DND-41 (cell line): Measurements from ENCODE around the gene FBXW4.

ENCODE experiments used
- ATAC-seq: fragments of 200-7000 bp; cut with Tn5 transposase; 3 replicates; pipeline ENCODE4 v1.9.1; 2021; ENCODE audit warnings: low read depth; ENCODE audit not compliant: insufficient read depth
- DNase-seq: peaks from one replicate; pipeline ENCODE4 v3.0.0-alpha.2; 2020
- H2AFZ ChIP-seq: 2 replicates; pipeline ENCODE4 v1.6.0; 2012; ENCODE audit warnings: low read depth, low read length
- H3K27ac ChIP-seq: 2 replicates; pipeline ENCODE4 v1.5.1; 2012; ENCODE audit warnings: low read length, inconsistent platforms
- H3K27me3 ChIP-seq: fragments of 200-600 bp; sonication (generic); 2 replicates; pipeline ENCODE4 v1.6.0; 2012; ENCODE audit warnings: low read length, mild to moderate bottlenecking, inconsistent platforms; ENCODE audit not compliant: insufficient read depth, poor library complexity
- H3K36me3 ChIP-seq: 2 replicates; pipeline ENCODE4 v1.5.1; 2012; ENCODE audit warnings: low read length, inconsistent platforms; ENCODE audit not compliant: insufficient read depth
- H3K4me1 ChIP-seq: 2 replicates; pipeline ENCODE4 v1.5.1; 2012; ENCODE audit warnings: mild to moderate bottlenecking, low read length; ENCODE audit not compliant: insufficient read depth
- H3K4me2 ChIP-seq: 2 replicates; pipeline ENCODE4 v1.6.0; 2012; ENCODE audit warnings: mild to moderate bottlenecking, moderate library complexity, low read length, inconsistent platforms; ENCODE audit not compliant: insufficient read depth
- H3K4me3 ChIP-seq, 2 experiments: fragments of 200-600 bp in 1 of 2; shearing (Covaris generic) in 1 of 2; 2 replicates each; pipeline ENCODE4 v1.5.1; 2012 to 2016; ENCODE audit warnings: inconsistent platforms in 2 of 2, low read length in 2 of 2, mild to moderate bottlenecking in 2 of 2, low read depth in 1 of 2, moderate library complexity in 1 of 2
- H3K79me2 ChIP-seq: 2 replicates; pipeline ENCODE4 v1.6.0; 2012; ENCODE audit warnings: low read length, inconsistent platforms; ENCODE audit not compliant: insufficient read depth
- H3K9ac ChIP-seq: 2 replicates; pipeline ENCODE4 v1.6.0; 2012; ENCODE audit warnings: low read depth, mild to moderate bottlenecking, inconsistent platforms, low read length, moderate library complexity
- H3K9me3 ChIP-seq: 2 replicates; pipeline ENCODE4 v1.5.1; 2012; ENCODE audit warnings: low read length, moderate library complexity, mild to moderate bottlenecking, inconsistent platforms; ENCODE audit not compliant: insufficient read depth, severe bottlenecking
- H4K20me1 ChIP-seq: 2 replicates; pipeline ENCODE4 v1.6.0; 2012; ENCODE audit warnings: low read length; ENCODE audit not compliant: insufficient read depth
- EZH2 ChIP-seq: IDR thresholded peaks from 3 replicates; pipeline ENCODE4 v1.6.1; 2012; ENCODE audit warnings: borderline replicate concordance, low read depth, mild to moderate bottlenecking, moderate library complexity, low read length, inconsistent platforms; ENCODE audit not compliant: severe bottlenecking
- TF ChIP-seq, protein P1 (sequence below): IDR thresholded peaks from 2 replicates; pipeline ENCODE4 v1.5.1; 2012; ENCODE audit warnings: borderline replicate concordance, low read length, moderate library complexity, mild to moderate bottlenecking; ENCODE audit not compliant: poor library complexity, severe bottlenecking; ENCODE audit errors: extremely low read depth

The FBXW4 gene

DNA sequence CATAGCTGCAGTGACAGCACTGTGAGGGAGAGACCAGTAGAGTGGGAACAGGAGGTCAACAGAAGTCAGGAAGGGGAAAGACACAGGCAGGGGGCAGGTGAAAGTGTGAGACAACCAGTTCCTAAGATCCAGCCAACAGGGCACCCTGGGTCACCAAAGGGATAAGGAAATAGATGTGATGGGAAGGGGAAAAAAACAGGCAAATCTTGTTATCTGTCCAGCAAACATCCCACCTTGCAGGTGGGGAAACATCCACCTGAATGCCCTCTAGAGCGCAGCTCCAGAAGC lies 64.4 kb downstream of the FBXW4 start:
- H4K20me1 ChIP-seq, result no peaks in the 10 kb centered on the region
- H3K36me3 ChIP-seq, result peaks cover 28% of the 10 kb centered on the region; the same call in 1 of the 2 replicates
- no peaks in the 10 kb centered on the region for H3K27me3 ChIP-seq
- DNase-seq, result no peak
- no peak overlapping the region for H3K4me2 ChIP-seq
- H3K27ac ChIP-seq, result no peak overlapping the region
- no peak overlapping the region for H3K9ac ChIP-seq
- no peak overlapping the region for H3K4me3 ChIP-seq
- H3K9me3 ChIP-seq, result no peaks in the 10 kb centered on the region
- H2AFZ ChIP-seq, result no peak overlapping the region
- H3K4me1 ChIP-seq, result no peaks in the 10 kb centered on the region
- no peaks in the 10 kb centered on the region for H3K79me2 ChIP-seq
- ATAC-seq, result no peak
- TF ChIP-seq, protein P1, sequence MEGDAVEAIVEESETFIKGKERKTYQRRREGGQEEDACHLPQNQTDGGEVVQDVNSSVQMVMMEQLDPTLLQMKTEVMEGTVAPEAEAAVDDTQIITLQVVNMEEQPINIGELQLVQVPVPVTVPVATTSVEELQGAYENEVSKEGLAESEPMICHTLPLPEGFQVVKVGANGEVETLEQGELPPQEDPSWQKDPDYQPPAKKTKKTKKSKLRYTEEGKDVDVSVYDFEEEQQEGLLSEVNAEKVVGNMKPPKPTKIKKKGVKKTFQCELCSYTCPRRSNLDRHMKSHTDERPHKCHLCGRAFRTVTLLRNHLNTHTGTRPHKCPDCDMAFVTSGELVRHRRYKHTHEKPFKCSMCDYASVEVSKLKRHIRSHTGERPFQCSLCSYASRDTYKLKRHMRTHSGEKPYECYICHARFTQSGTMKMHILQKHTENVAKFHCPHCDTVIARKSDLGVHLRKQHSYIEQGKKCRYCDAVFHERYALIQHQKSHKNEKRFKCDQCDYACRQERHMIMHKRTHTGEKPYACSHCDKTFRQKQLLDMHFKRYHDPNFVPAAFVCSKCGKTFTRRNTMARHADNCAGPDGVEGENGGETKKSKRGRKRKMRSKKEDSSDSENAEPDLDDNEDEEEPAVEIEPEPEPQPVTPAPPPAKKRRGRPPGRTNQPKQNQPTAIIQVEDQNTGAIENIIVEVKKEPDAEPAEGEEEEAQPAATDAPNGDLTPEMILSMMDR, result no peak
- no peak for TF ChIP-seq EZH2

DNA sequence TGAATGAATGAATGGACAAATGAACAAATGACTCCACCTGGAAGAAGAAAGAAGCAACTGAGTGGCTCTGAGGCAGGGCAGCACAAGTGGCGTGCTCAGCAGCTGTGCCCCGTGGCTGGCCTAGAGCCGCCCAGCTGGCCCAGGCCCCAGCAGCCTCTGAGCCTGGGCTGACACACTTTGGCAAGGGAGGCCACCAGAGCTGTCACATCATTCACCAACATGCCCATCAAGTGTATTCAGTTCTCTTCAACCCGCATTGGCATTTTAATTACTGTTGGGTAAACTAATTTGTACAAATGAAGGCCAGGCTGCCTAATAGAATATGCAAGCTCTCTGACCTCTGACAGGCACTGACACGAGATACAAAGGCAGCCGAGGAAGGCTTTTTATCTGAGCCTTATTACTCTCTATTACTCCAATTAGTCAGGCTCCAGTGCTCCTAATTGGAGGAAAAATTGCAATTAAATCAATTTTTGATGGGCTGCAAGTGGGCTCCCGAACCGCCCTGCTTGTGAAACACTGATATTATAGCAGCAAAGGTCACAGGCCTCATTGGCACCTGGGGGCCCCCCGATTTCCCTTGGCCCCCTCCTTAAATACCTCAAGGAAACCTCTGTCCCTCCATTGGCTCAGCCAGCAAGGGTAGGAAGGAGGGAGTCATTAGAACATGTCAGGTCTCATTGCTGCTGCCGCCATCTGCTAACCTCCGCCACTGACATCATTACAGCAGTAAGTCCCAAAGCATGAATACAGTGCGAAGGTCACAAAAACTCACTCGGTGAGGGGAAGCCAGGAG lies 64.9 kb downstream of the FBXW4 start:
- Histone ChIP-seq H3K9ac (no peak overlapping the region), H2AFZ (no peak overlapping the region), H3K27ac (no peak overlapping the region), H3K4me2 (no peak overlapping the region), H4K20me1 (no peaks in the 10 kb centered on the region), H3K27me3 (no peaks in the 10 kb centered on the region), H3K36me3 (peaks cover 31% of the 10 kb centered on the region), H3K79me2 (no peaks in the 10 kb centered on the region), H3K4me3 (no peak overlapping the region), H3K4me1 (no peaks in the 10 kb centered on the region), H3K9me3 (no peaks in the 10 kb centered on the region)
- DNase-seq (no peak), ATAC-seq (no peak)
- no peak for TF ChIP-seq EZH2
- TF ChIP-seq, protein P1, result no peak

DNA sequence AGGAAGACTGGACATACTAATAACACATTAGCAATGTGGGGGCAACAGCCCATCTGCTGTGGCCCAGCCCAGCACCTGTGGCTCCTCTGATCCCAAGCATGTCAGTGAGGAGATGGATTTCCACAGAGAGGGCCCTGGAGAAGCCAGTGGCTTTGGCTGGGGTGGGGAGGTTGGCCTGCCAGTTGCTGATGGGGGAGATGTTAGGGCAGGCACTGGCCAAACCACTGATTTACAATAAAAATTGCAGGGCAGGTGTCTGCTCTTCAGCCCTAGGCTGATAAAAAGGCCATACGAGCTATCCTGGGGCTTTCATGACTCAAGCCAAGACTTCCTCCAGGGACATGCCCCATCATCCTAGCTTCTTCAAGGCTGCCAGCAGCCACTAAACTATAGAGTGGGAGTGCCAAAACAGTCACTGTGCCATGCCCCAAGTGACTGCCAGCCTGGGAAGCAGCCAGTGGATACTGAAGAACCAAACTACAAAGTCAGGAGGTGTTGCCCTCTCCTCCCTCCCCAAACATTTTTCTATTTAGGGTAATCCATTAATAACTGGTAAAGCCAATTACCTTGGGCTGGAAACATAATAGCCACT lies 69.1 kb downstream of the FBXW4 start:
- peaks cover 50% of the 10 kb centered on the region for H3K36me3 ChIP-seq
- H3K4me2 ChIP-seq, result no peak overlapping the region

GRCh38 chr10:101624526-101625102 lies 70.4 kb downstream of the FBXW4 start:
- Histone ChIP-seq H3K4me2 (no peak overlapping the region), H3K9ac (no peak overlapping the region), H3K4me1 (no peaks in the 10 kb centered on the region), H2AFZ (no peak overlapping the region), H3K27me3 (no peaks in the 10 kb centered on the region), H4K20me1 (0 out of 2 replicates have a peak, but pooled peaks cover 4% of the 10 kb centered on the region), H3K36me3 (peaks cover 51% of the 10 kb centered on the region), H3K27ac (no peak overlapping the region), H3K79me2 (no peaks in the 10 kb centered on the region), H3K4me3 (no peak overlapping the region), H3K9me3 (no peaks in the 10 kb centered on the region)
- no peak for ATAC-seq
- no peak for DNase-seq
- TF ChIP-seq, protein P1, result no peak
- TF ChIP-seq EZH2, result no peak

More for the DNA sequence above, 69.1 kb downstream of the FBXW4 start:
- H3K27me3 ChIP-seq, result no peaks in the 10 kb centered on the region
- DNase-seq, result no peak
- no peak overlapping the region for H3K9ac ChIP-seq
- no peak overlapping the region for H3K4me3 ChIP-seq
- no peak overlapping the region for H3K27ac ChIP-seq
- no peak overlapping the region for H2AFZ ChIP-seq
- H4K20me1 ChIP-seq, result no peaks in the 10 kb centered on the region
- no peaks in the 10 kb centered on the region for H3K4me1 ChIP-seq
- no peak for TF ChIP-seq EZH2
- ATAC-seq, result no peak
- H3K9me3 ChIP-seq, result no peaks in the 10 kb centered on the region
- no peaks in the 10 kb centered on the region for H3K79me2 ChIP-seq
